DMS 273 (cell line): ENCODE measurements around the gene ABCC3.
"Not testable (repeated sequence)": the region's sequence is repeated elsewhere in the genome, so short reads cannot be mapped to it uniquely, and the experiment has no call there.

ENCODE experiments used
- DNase-seq: peaks from one replicate; lab custom pipeline; 2025; ENCODE audit not compliant: unreplicated experiment; lab: John Stamatoyannopoulos, UW

ABCC3 gene

DNA sequence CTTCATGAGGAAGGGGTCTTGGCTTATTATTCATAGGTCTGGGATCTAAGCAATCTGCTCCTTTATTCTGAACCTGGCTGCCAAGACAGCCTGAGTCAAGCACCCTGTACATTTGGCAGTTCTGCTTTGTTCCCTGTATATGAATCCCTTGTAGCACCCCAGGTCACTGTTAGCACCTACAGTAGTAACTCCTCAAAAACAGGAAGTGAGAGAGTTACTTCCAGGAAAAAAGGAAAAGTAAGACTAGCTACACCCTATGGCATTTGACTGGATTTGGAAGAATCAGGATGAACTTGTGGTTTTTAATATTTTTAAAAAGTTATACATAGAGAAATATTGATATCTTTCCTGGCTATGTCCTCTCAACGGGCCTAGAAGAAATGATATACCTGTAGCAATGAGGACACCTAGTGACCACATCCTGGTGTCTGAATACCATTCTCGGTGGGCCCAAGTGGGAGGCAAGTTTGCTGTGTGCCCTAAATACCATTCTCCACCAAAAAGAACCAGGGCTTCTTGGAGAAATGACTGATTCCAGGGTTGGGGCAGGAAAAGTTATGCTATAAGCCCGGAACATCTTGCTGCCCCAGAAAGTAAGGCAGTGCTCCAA lies 63.1 kb downstream of the ABCC3 start:
- DNase-seq: no peak

DNA sequence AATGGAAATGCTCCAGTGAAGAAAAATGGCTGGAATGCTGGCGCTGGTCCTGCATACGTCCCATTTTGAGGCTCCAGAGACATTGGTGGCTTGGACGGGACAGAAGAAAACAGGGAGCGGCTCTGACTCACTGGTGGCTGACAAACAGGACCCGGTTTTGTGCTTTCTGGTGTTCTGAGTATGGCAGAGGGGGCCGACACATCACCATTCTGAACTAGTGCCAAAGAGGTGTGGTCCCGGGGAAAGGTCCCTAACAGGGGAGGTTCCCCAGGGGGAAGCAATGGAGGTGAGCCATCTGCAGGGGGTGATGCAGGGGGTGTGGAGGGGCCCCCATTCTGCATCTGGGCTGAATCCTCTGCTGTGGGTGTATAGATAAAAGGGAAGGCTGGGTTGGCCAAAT lies 64.7 kb downstream of the ABCC3 start:
- DNase-seq: no peak

DNA sequence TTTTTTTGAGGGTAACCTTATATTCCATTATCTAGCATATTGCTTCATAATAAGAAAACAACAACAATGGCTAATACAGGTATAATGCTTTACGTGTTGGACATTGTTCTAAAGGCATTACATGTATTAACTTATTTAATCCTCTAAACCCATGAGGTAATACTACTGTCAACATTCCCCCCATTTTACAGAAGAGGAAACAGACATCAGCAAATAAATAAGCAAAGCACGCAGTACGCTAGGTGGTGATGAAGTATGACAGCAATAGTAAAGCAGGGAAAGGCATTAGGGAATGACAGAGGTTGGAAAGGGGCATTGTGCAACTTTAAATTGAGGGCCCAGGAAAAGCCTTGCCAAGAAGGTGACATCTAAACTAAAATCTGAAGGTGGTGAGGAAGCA lies 68.5 kb downstream of the ABCC3 start:
- no peak for DNase-seq

DNA sequence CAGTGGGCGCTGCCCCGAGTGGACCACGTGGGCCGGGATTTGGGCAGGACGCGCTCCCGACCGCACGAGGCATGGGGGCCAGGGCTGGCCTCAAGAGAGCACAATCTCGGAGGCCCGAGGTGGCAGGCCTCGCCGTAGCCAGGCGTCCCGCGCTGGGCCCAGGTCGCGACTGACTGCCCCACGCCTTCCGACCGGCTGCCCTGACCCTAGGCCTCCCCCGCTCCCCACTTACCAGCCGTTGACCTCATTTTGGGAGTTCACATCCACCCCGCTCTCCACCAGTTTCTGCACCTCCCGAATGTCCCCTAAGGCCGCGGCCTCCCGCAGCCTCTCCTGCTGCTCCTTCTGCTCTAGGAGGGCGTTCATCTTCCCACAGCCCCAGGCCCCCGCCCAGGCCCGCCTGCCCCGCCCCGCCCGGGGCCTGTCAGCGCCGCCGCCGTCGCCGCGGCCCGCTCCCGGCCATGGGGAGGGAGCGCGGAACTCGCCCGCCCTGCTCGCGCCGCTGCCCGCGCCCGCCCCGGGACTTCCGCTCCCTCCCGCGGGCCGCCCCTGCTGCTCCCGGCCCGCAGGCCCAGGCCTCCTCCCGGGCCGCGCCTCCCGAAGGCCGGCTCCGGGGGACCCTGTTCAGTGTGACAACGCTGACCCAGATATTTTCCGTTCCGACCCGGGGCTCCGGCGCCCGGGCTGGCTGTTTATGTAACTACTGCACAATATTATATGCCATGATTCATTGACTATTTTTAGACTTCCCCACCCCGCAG lies 72.8 kb downstream of the ABCC3 start, which contains the start of gene ANKRD40:
Gene ANKRD40 (minus strand): TSS at position 626 of the 761 bp plus-strand sequence. CDS start 260 bp downstream, at position 366.
- peak; percentile 97 for DNase-seq

DNA sequence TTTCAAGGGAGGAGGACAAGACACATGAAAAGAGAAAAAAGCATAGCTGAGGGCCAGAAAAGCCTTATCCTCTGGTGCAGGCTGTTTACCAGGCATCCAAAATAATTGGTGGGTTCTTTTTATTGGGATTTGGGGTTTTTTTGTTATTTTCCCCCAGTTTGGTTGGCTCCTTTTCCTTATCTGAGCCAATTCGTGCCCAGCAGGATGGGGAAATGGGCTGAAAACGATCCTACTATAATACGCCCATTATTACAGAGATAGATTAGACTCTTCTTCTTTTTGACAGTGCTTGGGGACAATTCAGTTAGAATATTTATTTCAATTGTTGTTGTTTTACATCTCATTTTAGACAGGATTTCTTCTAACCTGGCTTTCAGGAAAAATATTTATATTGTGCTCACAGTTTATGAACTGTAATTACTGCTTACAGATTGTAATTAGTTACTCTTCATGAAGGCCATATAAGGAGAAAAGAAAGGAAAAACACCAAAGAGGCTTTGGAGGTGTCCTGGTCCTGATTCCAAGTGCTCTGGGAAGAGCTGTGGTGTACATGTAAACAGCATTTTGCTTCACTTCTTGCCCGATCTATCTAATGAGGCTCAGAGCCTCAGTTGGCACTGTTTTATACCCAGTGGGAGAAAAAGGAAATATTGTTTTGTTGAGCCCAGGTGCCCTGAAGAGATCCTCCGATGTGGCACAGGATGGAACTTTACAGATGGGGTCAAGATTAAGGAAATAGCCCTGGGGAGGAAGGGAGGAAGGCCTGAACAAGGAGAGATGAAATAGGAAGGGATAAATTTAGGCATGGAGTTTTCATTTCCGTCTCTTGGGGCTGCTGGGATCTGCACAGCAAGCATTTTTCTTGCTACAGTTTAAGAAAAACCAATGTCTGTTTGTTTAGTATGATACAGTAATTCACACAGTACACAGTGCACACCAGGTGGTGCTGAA lies 73.6 kb downstream of the ABCC3 start:
- DNase-seq: peak; percentile 68

DNA sequence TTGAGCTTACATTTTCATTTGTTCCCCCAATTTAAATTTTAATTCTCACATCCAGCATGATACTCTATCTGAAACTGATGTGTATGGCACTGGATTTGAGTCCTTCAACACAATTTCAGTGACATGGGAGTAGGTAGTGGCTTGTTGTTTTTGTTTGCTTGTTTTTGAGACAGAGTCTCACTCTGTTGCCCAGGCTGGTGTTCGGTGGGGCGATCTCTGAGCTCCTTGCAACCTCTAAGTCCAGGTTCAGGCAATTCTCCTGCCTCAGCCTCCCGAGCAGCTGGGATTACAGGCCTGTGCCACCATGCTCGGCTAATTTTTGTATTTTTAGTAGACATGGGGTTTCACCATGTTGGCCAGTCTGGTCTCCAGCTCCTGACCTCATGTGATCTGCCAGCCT lies 74.4 kb downstream of the ABCC3 start:
- DNase-seq: peak; percentile 44

DNA sequence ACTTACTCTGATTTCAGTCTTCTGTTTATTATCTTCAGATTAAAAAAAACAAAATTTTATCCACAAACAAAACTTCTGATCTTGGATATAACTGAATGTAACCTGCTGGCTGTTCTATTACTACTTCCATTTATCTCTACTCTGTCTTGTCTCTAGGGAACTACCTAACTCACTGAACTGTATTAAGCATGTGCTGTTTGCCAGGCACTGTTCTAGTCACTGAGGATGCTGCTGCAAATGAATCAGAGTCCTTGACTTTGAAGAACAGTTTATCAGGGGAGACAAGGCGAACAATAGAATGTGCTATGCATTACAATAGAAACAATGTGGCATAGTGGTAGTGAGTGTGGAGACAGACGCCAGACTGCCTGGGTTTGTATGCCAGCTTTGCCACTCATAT lies 75.3 kb downstream of the ABCC3 start:
- DNase-seq: no peak

DNA sequence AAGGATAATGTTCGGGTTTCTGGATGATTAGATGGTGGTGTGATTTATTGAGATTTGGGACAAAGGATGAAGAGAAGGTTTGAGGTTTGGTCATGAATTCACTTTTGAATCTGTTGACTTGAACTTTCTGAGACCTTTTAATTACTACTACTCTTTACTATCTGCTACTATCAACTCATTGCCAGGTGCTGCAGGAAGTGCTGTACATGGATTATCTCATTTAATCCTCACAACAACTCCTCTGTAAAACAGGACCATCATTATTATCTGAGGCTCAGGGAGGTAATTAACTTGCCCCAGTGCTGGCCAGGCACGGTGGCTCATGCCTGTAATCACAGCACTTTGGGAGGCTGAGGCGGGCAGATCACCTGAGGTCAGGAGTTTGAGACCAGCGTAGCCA lies 76.0 kb downstream of the ABCC3 start:
- no peak for DNase-seq

DNA sequence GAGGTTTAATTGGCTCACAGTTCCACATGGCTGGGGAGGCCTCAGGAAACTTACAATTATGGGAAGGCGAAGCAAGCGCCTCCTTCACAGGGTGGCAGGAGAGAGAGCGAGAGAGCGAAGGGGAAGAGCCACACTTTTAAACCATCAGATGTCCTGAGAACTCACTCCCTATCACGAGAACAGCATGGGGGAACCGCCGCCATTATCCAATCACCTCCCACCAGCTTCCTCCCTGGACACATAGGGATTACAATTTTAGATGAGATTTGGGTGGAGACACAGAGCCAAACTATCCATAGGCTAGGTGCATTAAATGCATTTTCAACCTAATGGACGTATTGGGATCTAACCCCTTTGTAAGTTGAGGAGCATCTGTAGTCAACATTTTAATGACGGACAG lies 78.0 kb downstream of the ABCC3 start:
- DNase-seq: no peak

DNA sequence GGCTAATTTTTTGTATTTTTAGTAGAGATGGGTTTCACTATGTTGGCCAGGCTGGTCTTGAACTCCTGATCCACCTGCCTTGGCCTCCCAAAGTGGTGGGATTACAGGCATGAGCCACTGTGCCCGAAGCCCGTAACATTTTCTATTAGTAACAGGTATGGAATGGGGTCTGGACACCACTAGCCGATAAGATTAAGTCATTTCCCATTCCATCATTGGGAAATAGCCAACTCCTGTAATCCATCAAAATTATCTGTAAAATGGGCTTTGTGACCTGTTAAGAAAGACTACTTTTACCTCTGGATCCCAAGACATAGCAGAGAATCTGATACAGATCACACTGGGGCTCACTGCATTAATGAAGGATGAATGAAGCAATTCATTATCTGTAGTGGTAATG lies 80.8 kb downstream of the ABCC3 start:
- no peak for DNase-seq

DNA sequence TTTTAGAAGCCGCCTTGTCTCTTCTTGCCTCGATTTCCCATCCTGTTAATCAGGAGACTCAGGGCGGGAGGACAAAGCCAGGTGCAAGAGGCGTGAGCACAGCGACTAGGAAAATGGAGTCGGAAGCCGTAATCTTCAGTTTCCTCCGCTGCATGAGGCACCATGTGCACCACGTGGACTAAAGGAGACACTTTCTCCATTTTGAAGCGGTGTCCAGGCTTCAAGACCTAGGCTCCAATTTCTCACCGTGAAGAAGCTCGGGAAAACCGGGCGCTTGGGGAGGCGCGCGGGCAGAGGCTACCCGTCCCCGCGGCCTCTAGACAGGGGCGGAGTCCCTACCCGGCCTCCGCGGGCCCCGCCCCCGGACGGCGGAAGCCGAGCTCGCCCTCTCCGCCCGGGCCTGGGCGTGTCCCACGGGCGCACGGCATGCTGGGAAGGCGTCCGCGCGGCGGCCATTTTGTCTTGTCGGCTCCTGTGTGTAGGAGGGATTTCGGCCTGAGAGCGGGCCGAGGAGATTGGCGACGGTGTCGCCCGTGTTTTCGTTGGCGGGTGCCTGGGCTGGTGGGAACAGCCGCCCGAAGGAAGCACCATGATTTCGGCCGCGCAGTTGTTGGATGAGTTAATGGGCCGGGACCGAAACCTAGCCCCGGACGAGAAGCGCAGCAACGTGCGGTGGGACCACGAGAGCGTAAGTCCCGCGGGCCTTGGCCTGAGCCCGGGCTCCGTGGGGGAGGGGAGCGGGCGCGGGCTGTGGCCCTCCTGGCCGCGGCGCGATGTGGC lies 84.7 kb downstream of the ABCC3 start, which contains the start of gene LUC7L3:
Gene LUC7L3 (plus strand): TSS at position 460 of the 780 bp plus-strand sequence. CDS start 130 bp downstream, at position 590.
- DNase-seq: peak; percentile 98

DNA sequence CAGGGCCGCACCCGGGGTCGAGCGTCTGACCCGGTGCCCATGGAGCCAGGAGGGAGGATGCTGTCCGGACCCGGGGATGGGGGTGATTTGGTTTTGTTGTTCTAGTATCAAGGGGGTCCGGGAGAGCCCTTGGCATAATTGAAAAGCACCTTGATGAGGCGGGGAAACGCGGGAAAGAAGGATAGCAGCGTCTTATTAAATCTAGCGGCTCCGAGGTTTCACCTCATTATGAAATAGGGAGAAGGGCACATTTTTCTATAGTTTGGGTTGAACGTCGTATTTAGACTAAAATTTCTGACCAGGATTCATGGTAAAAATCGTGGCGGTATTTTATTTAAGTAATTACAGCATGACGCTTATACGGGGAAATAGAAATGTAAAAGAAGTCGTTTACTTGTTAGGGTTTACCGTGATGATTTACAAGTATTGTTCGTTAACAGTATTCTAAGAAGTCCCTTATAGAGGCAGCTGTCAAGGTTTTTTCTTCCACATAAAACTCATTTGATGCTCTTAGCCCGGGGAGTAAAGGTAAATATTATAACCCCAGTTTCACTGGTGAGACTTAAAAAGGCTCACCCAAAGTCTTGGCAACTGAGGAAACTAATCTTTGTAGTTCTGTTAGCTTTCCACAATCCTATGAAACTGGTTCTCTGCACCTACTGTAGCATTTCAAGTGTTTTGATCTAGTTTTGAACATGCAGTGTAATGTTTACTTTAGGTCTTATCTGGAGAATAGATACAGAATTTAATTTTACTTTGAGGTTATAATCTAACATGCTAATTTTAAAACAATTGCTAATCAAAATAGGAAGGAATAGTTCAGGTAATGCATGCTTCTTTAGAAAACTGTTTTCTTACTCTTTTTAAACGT lies 85.5 kb downstream of the ABCC3 start:
- DNase-seq: peak; percentile 41

DNA sequence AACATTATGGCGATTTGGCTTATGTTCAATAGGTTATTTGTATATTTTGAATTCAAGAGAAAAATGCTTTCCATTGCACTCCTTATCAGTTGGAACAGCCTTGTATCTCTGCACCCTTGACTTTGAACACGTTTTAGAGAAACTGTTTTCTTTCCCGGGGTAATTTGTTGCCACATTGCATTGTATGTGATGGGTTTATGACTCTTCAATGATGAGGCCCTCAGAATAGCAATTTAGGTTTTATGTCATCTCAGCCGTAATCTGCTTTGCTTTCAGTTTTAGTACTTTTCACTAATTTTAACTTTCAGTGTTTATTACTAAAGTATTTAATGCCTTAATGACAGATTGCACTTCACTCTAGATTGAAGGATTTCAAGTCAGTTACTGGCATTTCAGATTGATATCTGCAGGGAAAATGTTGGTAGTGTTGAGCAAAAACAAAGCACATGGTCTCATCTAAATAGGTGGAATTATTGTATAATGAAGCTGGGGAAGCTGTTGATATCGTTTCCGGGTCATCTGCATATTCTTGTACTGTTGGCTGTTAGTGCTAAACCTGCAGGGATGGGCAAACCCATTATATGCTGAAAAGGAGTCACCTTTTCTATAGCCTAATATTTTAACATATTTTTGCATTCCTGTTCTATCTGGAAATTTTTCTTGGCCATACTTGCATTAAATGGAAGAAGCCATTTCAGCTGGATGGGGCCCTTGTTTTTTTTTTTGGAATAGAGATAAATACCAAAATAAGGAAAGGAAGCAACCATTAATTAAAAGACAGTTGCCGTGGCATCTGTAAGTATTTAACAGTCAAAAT lies 86.7 kb downstream of the ABCC3 start:
- peak; percentile 40 for DNase-seq

DNA sequence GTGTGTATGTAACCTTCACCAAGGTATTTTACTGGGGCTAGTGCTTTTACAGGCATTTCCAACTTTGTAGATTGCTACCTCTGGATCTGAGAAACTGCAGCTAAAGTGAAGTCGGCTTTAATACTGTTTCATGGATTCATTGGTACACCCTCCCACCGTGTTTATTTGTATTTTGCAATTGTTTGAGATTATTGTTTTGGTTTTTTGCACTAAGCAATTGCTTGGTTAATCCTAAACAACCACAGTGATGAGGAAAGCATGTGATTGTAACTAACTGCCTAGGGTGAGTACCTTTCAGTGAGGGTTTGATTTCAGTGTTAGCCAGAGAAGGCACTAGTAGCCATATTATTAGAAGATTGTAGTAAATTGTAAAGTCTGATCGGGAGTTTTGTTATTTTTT lies 88.1 kb downstream of the ABCC3 start:
- no peak for DNase-seq

DNA sequence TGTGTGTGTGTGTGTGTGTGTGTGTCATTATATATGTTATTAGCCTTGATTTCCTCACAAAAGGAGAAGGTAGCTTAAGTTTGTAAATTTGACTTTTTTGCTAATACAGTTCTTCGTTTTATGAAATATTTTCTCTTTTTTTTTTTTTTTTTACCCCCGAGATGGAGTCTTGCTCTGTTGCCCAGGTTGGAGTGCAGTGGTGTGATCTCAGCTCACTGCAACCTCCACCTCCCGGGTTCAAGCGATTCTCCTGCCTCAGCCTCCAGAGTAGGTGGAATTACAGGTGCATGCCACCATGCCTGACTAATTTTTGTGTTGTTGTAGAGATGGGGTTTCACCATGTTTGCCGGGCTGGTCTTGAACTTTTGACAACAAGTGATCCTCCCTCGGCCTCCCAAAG lies 89.9 kb downstream of the ABCC3 start:
- not testable (repeated sequence) for DNase-seq

DNA sequence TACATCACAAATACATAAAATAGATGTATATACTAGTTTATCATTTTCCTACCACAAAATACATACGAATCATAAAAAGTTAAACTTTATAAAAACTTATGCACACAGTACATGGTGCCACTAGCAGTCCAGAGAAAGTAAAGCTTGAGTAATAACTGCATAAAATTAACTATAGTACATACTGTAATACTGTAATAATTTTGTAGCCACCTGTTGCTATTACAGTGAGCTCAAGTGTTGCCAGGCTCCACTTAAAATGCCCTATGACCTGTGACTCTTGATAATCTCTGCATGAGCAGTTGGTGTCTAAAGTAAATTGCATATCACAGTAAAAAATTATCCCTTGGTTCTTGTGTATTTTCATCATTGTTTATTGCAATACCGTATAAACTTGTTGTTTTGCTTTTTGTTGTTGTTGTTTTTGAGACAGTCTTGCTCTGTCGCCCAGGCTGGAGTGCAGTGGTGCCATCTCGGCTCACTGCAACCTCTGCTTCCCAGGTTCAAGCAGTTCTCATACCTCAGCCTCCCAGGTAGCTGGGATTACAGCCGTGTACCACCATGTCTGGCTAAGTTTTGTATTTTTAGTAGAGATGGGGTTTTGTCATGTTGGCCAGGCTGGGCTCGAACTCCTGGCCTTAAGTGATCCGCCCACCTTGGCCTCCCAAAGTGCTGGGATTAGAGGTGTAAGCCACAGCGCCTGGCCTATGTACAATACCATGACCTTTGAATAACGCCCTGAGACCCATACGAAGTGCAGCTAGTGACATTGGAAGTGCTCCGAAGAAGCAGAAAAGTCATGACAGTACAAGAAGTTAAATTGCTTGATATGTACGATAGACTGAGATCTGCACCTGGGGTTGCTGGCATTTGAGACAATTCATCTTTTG lies 91.3 kb downstream of the ABCC3 start:
- no peak for DNase-seq

DNA sequence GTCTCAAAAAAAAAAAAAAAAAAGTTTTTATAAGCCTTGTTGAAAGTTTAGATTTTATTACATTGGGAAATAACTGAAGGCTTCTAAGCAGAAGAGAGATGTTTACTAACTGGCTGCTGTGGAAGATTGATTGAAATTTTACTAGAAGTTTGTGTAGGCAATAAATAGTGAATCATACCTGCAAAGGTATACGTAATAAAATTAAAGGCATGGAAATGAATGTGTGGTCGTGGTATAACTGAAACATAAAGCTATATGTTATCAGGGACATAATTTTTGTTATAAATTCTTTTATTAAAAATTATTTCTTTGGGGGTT lies 93.4 kb downstream of the ABCC3 start:
- no peak for DNase-seq
